Naive thymus-derived CD4-positive, alpha-beta T cell (primary cell): ENCODE results near the gene EIF4B. TPM values are rescaled to one million over a fixed set of nuclear protein-coding genes. Genes with fewer than 3 reads are reported as not detected.

Experiments used
- ATAC-seq: fragments of 150-1000 bp; cut with Tn5 transposase; 2 replicates; pipeline ENCODE4 v1.10.0; 2021; ENCODE audit warnings: mild to moderate bottlenecking, moderate library complexity
- CTCF ChIA-PET: fragments of 350-600 bp; sonication (Branson Sonifier 250); formaldehyde crosslinking; loops from one replicate; lab custom pipeline; 2021; ENCODE audit warnings: antibody characterized with exemption; lab: Charles Lee
- POLR2A ChIA-PET: fragments of 350-600 bp; sonication (Branson Sonifier 250); formaldehyde crosslinking; loops from one replicate; lab custom pipeline; 2021; ENCODE audit warnings: antibody characterized with exemption, inconsistent platforms; lab: Charles Lee
- DNase-seq, 9 donors: peaks; one replicate each; pipeline versions ENCODE4 v3.0.0 to v3.0.0-alpha.2; 2020 to 2022; ENCODE audit warnings: mixed read lengths in 1 of 9
- H3K27ac ChIP-seq: one replicate; pipeline ENCODE4 v1.7.0; 2013; ENCODE audit warnings: mild to moderate bottlenecking, low read depth, low read length, moderate library complexity
- H3K27me3 ChIP-seq, 2 donors: one replicate each; pipeline ENCODE4 v1.7.0; 2013; ENCODE audit warnings: low read length in 2 of 2, mild to moderate bottlenecking in 2 of 2, moderate library complexity in 2 of 2; ENCODE audit not compliant: control insufficient read depth in 2 of 2, insufficient read depth in 2 of 2
- H3K36me3 ChIP-seq, 3 experiments: 1 replicate in 2 of 3; 2 replicates in 1 of 3; pipeline ENCODE4 v1.7.0; 2013; ENCODE audit warnings: low read length in 3 of 3, mild to moderate bottlenecking in 3 of 3, moderate library complexity in 1 of 3; ENCODE audit not compliant: insufficient read depth in 3 of 3, control insufficient read depth in 2 of 3
- H3K4me1 ChIP-seq, 2 donors: one replicate each; pipeline ENCODE4 v1.7.0; 2013; ENCODE audit warnings: low read length in 2 of 2, mild to moderate bottlenecking in 2 of 2, moderate library complexity in 1 of 2; ENCODE audit not compliant: control insufficient read depth in 2 of 2, insufficient read depth in 2 of 2
- H3K4me3 ChIP-seq: 2 replicates; pipeline ENCODE4 v1.7.0; 2013; ENCODE audit warnings: mild to moderate bottlenecking, low read length
- H3K9me3 ChIP-seq, 3 experiments: 1 replicate in 2 of 3; 2 replicates in 1 of 3; pipeline ENCODE4 v1.7.0; 2013; ENCODE audit warnings: low read length in 3 of 3; ENCODE audit not compliant: control insufficient read depth in 2 of 3
- H3K27ac Mint-ChIP-seq, 9 donors: one replicate each; pipeline ENCODE4 v1.8.0; 2020 to 2022; ENCODE audit warnings: mixed read lengths in 9 of 9, mild to moderate bottlenecking in 8 of 9, moderate library complexity in 5 of 9, inconsistent platforms in 2 of 9
- H3K27me3 Mint-ChIP-seq, 5 donors: one replicate each; pipeline ENCODE4 v1.8.0; 2021 to 2022; ENCODE audit warnings: mixed read lengths in 5 of 5, mild to moderate bottlenecking in 1 of 5
- H3K36me3 Mint-ChIP-seq, 5 donors: one replicate each; pipeline ENCODE4 v1.8.0; 2020 to 2022; ENCODE audit warnings: mixed read lengths in 5 of 5, mild to moderate bottlenecking in 3 of 5, inconsistent platforms in 1 of 5
- H3K4me1 Mint-ChIP-seq, 7 donors: one replicate each; pipeline ENCODE4 v1.8.0; 2020 to 2022; ENCODE audit warnings: mixed read lengths in 7 of 7, mild to moderate bottlenecking in 3 of 7, inconsistent platforms in 1 of 7
- H3K4me3 Mint-ChIP-seq, 10 donors: one replicate each; pipeline ENCODE4 v1.8.0; 2020 to 2022; ENCODE audit warnings: mild to moderate bottlenecking in 10 of 10, mixed read lengths in 10 of 10, moderate library complexity in 6 of 10, inconsistent platforms in 2 of 10
- H3K9me3 Mint-ChIP-seq, 11 donors: one replicate each; pipeline ENCODE4 v1.8.0; 2020 to 2022; ENCODE audit warnings: mixed read lengths in 11 of 11, mild to moderate bottlenecking in 4 of 11, inconsistent platforms in 1 of 11, moderate library complexity in 1 of 11
- intact Hi-C, 2 donors: fragments of 100-400 bp; cut with micrococcal nuclease; formaldehyde crosslinking; loops; one replicate each; pipeline ENCODE4 v1.15.1; 2023
- polyA plus RNA-seq, 2 donors: library from polyadenylated mRNA; unstranded; fragments of 300-500 nt; fragmentation: Illumina TruSeq; gene quantifications; one replicate each; pipeline ENCODE4 v1.2.3, GENCODE V29; 2021
- total RNA-seq, 6 experiments: library from RNA in 5 of 6; stranded (reverse) in 5 of 6; gene quantifications; 1 replicate in 5 of 6; 2 replicates in 1 of 6; pipeline ENCODE4 v1.2.3 and lab custom pipeline; 2021 to 2026

The EIF4B gene
- 100 to 1,000 TPM; 380 to 919 (median 833) TPM for total RNA-seq
- polyA plus RNA-seq, result 100 to 1,000 TPM; 134 to 145 TPM
- total RNA-seq (lab: John Stamatoyannopoulos, UW), result 1,535 reads per million, percentile 100 among the genes with 10 or more reads in this experiment

GRCh38 chr12:53005986-53006809 lies at the start of gene EIF4B:
Gene EIF4B (plus strand): TSS chr12:53006456. CDS start chr12:53006484, 28 bp downstream.
- peaks cover 0 to 8% (median 0%) of the 10 kb centered on the region in 11 donors for H3K9me3 Mint-ChIP-seq
- H3K27ac Mint-ChIP-seq, result peak within 1 kb of the TSS; percentile 96 to 99 (median 98)
- Histone ChIP-seq H3K27ac (peak within 1 kb of the TSS; percentile 86), H3K4me3 (peak within 1 kb of the TSS; percentile 99), H3K36me3 (peaks cover 0 to 5% (median 0%) of the 10 kb centered on the region in 3 experiments), H3K9me3 (no peaks in the 10 kb centered on the region), H3K4me1 (peaks cover 32 to 36% of the 10 kb centered on the region in 2 donors), H3K27me3 (no peaks in the 10 kb centered on the region)
- DNase-seq (peak; percentile 91 to 100 (median 99)), ATAC-seq (peak; percentile 96)
- peaks cover 0 to 9% (median 0%) of the 10 kb centered on the region in 5 donors for H3K27me3 Mint-ChIP-seq
- POLR2A ChIA-PET, result interaction anchor here (0.6 to 3.4 kb wide), 18 partner anchors 14 to 936 kb away, joined by 3 to 29 read pairs (median 4); partner anchors contain the start of genes ATG101, ATP5MC2, PFDN5 and SOAT2
- peak within 1 kb of the TSS; percentile 96 to 100 (median 99) for H3K4me3 Mint-ChIP-seq
- CTCF ChIA-PET, result interaction anchor here (1.2 kb wide), 2 partner anchors 424 to 986 kb away, joined by 3 read pairs; no protein-coding TSS in a partner anchor
- peaks cover 26 to 59% (median 46%) of the 10 kb centered on the region in 7 donors for H3K4me1 Mint-ChIP-seq
- intact Hi-C loops, result loop anchor here (1.0 to 10.0 kb wide), 24 partner anchors 25 to 1961 kb away; partner anchors contain the start of genes ATF7 (in 2 of the 2), ATP5MC2 (in 2 of the 2), CSAD (in 2 of the 2) and PFDN5 (in 2 of the 2)
- H3K36me3 Mint-ChIP-seq, result peaks cover 0 to 12% (median 4%) of the 10 kb centered on the region in 5 donors

GRCh38 chr12:52956987-52957386 lies 49.3 kb upstream of the EIF4B start:
- CTCF ChIA-PET, result interaction anchor here (0.7 to 2.5 kb wide), 5 partner anchors 14 to 77 kb away, joined by 3 to 12 read pairs (median 6); no protein-coding TSS in a partner anchor
- Mint-ChIP-seq H3K27me3 (peaks cover 0 to 3% (median 0%) of the 10 kb centered on the region in 5 donors), H3K27ac (peak overlapping the region in 6 of 9 donors; percentile 28 to 79 (median 40))

GRCh38 chr12:52964556-52965336 lies 41.5 kb upstream of the EIF4B start:
- Histone ChIP-seq H3K36me3 (no peaks in the 10 kb centered on the region), H3K4me3 (no peak overlapping the region), H3K9me3 (no peaks in the 10 kb centered on the region), H3K4me1 (no peaks in the 10 kb centered on the region), H3K27ac (no peak overlapping the region), H3K27me3 (no peaks in the 10 kb centered on the region)
- peak overlapping the region in 1 of 10 donors; percentile 38 for H3K4me3 Mint-ChIP-seq
- ATAC-seq (no peak), DNase-seq (no peak)
- ChIA-PET POLR2A (interaction anchor here (0.5 kb wide), 1 partner anchor 714 kb away, joined by 4 read pairs; no protein-coding TSS in a partner anchor), CTCF (interaction anchor here (0.8 to 1.7 kb wide), 3 partner anchors 16 to 79 kb away, joined by 3 to 4 read pairs (median 3); no protein-coding TSS in a partner anchor)
- H3K9me3 Mint-ChIP-seq, result no peaks in the 10 kb centered on the region
- no peak overlapping the region for H3K27ac Mint-ChIP-seq
- H3K4me1 Mint-ChIP-seq, result no peaks in the 10 kb centered on the region
- H3K27me3 Mint-ChIP-seq, result peaks cover 6 to 18% (median 13%) of the 10 kb centered on the region in 5 donors
- intact Hi-C loops, result no loop called here
- no peaks in the 10 kb centered on the region for H3K36me3 Mint-ChIP-seq

More at GRCh38 chr12:52956987-52957386, 49.3 kb upstream of the EIF4B start:
- H3K27ac ChIP-seq, result no peak overlapping the region
- Mint-ChIP-seq H3K36me3 (peaks cover 0 to 9% (median 0%) of the 10 kb centered on the region in 5 donors), H3K9me3 (no peaks in the 10 kb centered on the region), H3K4me3 (no peak overlapping the region), H3K4me1 (peaks cover 0 to 7% (median 5%) of the 10 kb centered on the region in 7 donors)
- POLR2A ChIA-PET, result interaction anchor here (0.6 to 1.5 kb wide), 5 partner anchors 10 to 521 kb away, joined by 3 to 6 read pairs (median 4); no protein-coding TSS in a partner anchor
- H3K4me3 ChIP-seq, result no peak overlapping the region
- H3K4me1 ChIP-seq, result peaks cover 0 to 6% of the 10 kb centered on the region in 2 donors
- intact Hi-C loops, result loop anchor here in 1 of 2 donors (2.0 kb wide), 1 partner anchor 24 kb away; no protein-coding TSS in a partner anchor
- H3K27me3 ChIP-seq, result no peaks in the 10 kb centered on the region
- ATAC-seq (peak; percentile 38), DNase-seq (peak in 3 of 9 donors; percentile 18 to 28 (median 23))
- H3K36me3 ChIP-seq, result peaks cover 0 to 1% (median 0%) of the 10 kb centered on the region in 3 experiments
- no peaks in the 10 kb centered on the region for H3K9me3 ChIP-seq

- Mint-ChIP-seq H3K4me3 (peak overlapping the region in 1 of 10 donors; percentile 38), H3K4me1 (no peaks in the 10 kb centered on the region), H3K36me3 (no peaks in the 10 kb centered on the region), H3K27me3 (peaks cover 6 to 21% (median 13%) of the 10 kb centered on the region in 5 donors), H3K27ac (no peak overlapping the region), H3K9me3 (no peaks in the 10 kb centered on the region)
- ChIA-PET POLR2A (no interaction called here), CTCF (interaction anchor here (1.1 to 1.7 kb wide), 2 partner anchors 15 to 80 kb away, joined by 3 to 4 read pairs; no protein-coding TSS in a partner anchor)
- intact Hi-C loops, result no loop called here
- Histone ChIP-seq H3K4me1 (no peaks in the 10 kb centered on the region), H3K27me3 (no peaks in the 10 kb centered on the region), H3K36me3 (no peaks in the 10 kb centered on the region), H3K4me3 (no peak overlapping the region), H3K9me3 (no peaks in the 10 kb centered on the region), H3K27ac (no peak overlapping the region)
- ATAC-seq, result no peak
- DNase-seq, result no peak
These were observed 40.9 kb upstream of the EIF4B start for GRCh38 chr12:52965337-52965731.

GRCh38 chr12:52969166-52969795 lies 37.0 kb upstream of the EIF4B start:
- H3K36me3 ChIP-seq, result no peaks in the 10 kb centered on the region
- H3K4me1 Mint-ChIP-seq, result no peaks in the 10 kb centered on the region
- no peaks in the 10 kb centered on the region for H3K36me3 Mint-ChIP-seq
- DNase-seq (no peak), ATAC-seq (no peak)
- no peak overlapping the region for H3K4me3 ChIP-seq
- no peak overlapping the region for H3K4me3 Mint-ChIP-seq
- POLR2A ChIA-PET, result no interaction called here
- peaks cover 6 to 18% (median 13%) of the 10 kb centered on the region in 5 donors for H3K27me3 Mint-ChIP-seq
- no peaks in the 10 kb centered on the region for H3K4me1 ChIP-seq
- intact Hi-C loops, result no loop called here
- CTCF ChIA-PET, result no interaction called here
- H3K27me3 ChIP-seq, result no peaks in the 10 kb centered on the region
- no peak overlapping the region for H3K27ac Mint-ChIP-seq
- H3K27ac ChIP-seq, result no peak overlapping the region
- no peaks in the 10 kb centered on the region for H3K9me3 ChIP-seq
- H3K9me3 Mint-ChIP-seq, result no peaks in the 10 kb centered on the region
